H1 (cell line): ENCODE results near the gene ADAM30.

Experiments
- BACH1 ChIP-seq: IDR thresholded peaks from 2 replicates; pipeline ENCODE4 v1.6.1; 2012; ENCODE audit warnings: low read length, improper control_type of control experiment
- CEBPB ChIP-seq: IDR thresholded peaks from 2 replicates; pipeline ENCODE4 v1.6.1; 2012; ENCODE audit warnings: low read depth, low read length
- CTCF ChIP-seq, 3 experiments: IDR thresholded peaks; 1 replicate in 2 of 3; 2 replicates in 1 of 3; pipeline versions ENCODE4 v1.5.1 to v1.6.1; 2011; ENCODE audit warnings: low read length in 3 of 3, mild to moderate bottlenecking in 3 of 3, inconsistent platforms in 2 of 3, low read depth in 1 of 3, moderate library complexity in 1 of 3; ENCODE audit not compliant: insufficient read depth in 1 of 3; ENCODE audit errors: control extremely low read depth in 1 of 3
- KDM1A ChIP-seq: fragments of 200-600, 300-600 bp; sonication (generic); IDR thresholded peaks from 2 replicates; pipeline ENCODE4 v1.7.1; 2016; ENCODE audit warnings: mild to moderate bottlenecking, low read length, borderline replicate concordance
- RBBP5 ChIP-seq: IDR thresholded peaks from 2 replicates; pipeline ENCODE4 v1.7.1; 2012; ENCODE audit warnings: low read depth, mild to moderate bottlenecking, inconsistent platforms, low read length, moderate library complexity, borderline replicate concordance
- RFX5 ChIP-seq: IDR thresholded peaks from 2 replicates; pipeline ENCODE4 v1.6.1; 2011; ENCODE audit warnings: low read depth, low read length, improper control_type of control experiment, borderline replicate concordance
- TAF1 ChIP-seq: IDR thresholded peaks from 2 replicates; pipeline ENCODE4 v1.6.1; 2011; ENCODE audit warnings: mild to moderate bottlenecking, low read depth, low read length
- TCF12 ChIP-seq: IDR thresholded peaks from 2 replicates; pipeline ENCODE4 v1.6.1; 2011; ENCODE audit warnings: low read depth, mild to moderate bottlenecking, low read length
- ZNF274 ChIP-seq: IDR thresholded peaks from 2 replicates; pipeline ENCODE4 v1.7.0; 2012; ENCODE audit warnings: low read length, borderline replicate concordance; ENCODE audit errors: extremely low read depth

DNA sequence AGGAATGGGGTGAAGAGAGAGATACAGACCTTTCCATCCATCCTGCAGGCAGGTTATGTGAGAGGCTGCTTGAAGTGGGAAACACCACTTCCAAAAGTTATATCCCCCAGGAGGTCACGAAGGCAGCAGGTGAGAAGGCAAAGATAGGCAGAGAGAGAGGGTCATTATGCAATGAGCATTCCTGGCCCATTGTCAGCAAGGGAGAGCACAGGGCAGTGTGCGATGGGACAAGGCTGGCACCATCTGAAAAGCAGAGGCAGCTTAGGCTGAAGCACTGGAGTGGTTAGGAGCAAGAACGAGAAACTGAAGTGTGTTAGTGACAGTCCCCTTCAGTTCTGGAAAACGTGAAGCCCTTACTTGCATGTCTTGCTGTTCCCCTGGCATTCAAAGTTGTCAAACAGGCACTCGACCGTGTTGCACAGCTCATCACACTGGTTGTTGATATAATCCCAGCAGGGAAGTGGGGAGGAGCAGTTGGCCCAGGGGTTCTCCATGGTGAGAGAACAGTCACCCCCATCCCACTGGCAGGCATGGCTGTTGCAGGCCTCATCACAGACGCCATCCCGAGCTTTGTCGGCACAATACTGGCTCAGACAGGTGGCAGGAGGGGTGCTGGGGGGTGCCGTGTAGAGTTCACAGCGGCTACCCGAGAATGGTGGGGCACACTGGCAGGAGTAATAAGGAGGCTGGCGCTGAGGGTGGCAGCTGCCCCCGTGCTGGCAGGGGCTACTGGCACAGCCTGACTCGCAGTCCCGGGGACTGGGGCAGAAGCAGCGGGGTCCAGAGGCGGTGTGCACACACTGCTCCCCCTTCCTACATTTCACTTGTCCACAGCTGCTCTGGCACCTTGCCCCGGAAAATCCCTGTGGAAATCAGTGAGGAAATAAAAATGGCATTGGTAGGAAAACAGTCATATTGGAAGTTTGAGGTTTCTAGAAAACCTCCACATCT lies 28.9 kb upstream of the ADAM30 start:
- TF ChIP-seq CTCF (IDR thresholded peaks at IDR 0.05; ENCODE audit: control extremely low read depth in 1 of 3, insufficient read depth in 1 of 3, low read depth in 1 of 3, low read length in 3 of 3) = no peak
- TF ChIP-seq CEBPB = no peak
- TF ChIP-seq TAF1 = no peak
- no peak for TF ChIP-seq KDM1A
- no peak for TF ChIP-seq RBBP5
- TF ChIP-seq TCF12 = no peak
- no peak for TF ChIP-seq BACH1
- no peak for TF ChIP-seq RFX5
- no peak for TF ChIP-seq ZNF274
